Neuronal stem cell (in vitro differentiated cells): ENCODE results near the gene RAD51B.

Experiments
- DNase-seq: peaks from one replicate; pipeline ENCODE4 v3.0.0-alpha.2; 2013; ENCODE audit warnings: low spot score
- H2AFZ ChIP-seq: one replicate; pipeline ENCODE4 v1.6.1; 2013; ENCODE audit warnings: mild to moderate bottlenecking, low read length, inconsistent platforms
- H2AK5ac ChIP-seq: 2 replicates; pipeline ENCODE4 v1.6.1; 2013; ENCODE audit warnings: low read depth, mild to moderate bottlenecking, inconsistent platforms, low read length, moderate library complexity, mixed read lengths
- H2BK120ac ChIP-seq: 2 replicates; pipeline ENCODE4 v1.6.1; 2013; ENCODE audit warnings: low read depth, mild to moderate bottlenecking, inconsistent platforms, low read length, moderate library complexity, mixed read lengths
- H2BK12ac ChIP-seq: one replicate; pipeline ENCODE4 v1.6.1; 2013; ENCODE audit warnings: low read length, inconsistent platforms
- H2BK15ac ChIP-seq: 2 replicates; pipeline ENCODE4 v1.6.1; 2013; ENCODE audit warnings: mild to moderate bottlenecking, low read length, inconsistent platforms, mixed read lengths
- H2BK5ac ChIP-seq: one replicate; pipeline ENCODE4 v1.6.1; 2013; ENCODE audit warnings: inconsistent platforms, mild to moderate bottlenecking, low read length, moderate library complexity
- H3K14ac ChIP-seq: one replicate; pipeline ENCODE4 v1.6.1; 2013; ENCODE audit warnings: low read length, inconsistent platforms
- H3K18ac ChIP-seq: 2 replicates; pipeline ENCODE4 v1.6.1; 2013; ENCODE audit warnings: low read length, inconsistent platforms
- H3K23ac ChIP-seq: 2 replicates; pipeline ENCODE4 v1.6.1; 2013; ENCODE audit warnings: low read depth, mild to moderate bottlenecking, mixed read lengths, low read length, inconsistent platforms; ENCODE audit not compliant: poor library complexity
- H3K27ac ChIP-seq: replicated peaks from 3 replicates; pipeline ENCODE4 v1.5.1; 2013; ENCODE audit warnings: low read length, inconsistent platforms
- H3K27me3 ChIP-seq, 3 experiments: 2 replicates each; pipeline ENCODE4 v1.6.1; 2013; ENCODE audit warnings: low read length in 3 of 3, mild to moderate bottlenecking in 2 of 3, inconsistent platforms in 1 of 3, low read depth in 1 of 3, mixed read lengths in 1 of 3, moderate library complexity in 1 of 3; ENCODE audit not compliant: control insufficient read depth in 3 of 3, insufficient read depth in 3 of 3
- H3K36me3 ChIP-seq, 2 donors: replicated peaks in 1 of 2; 2 replicates each; pipeline ENCODE4 v1.6.1; 2013; ENCODE audit warnings: low read length in 2 of 2; ENCODE audit not compliant: control insufficient read depth in 2 of 2, insufficient read depth in 2 of 2
- H3K4ac ChIP-seq: 2 replicates; pipeline ENCODE4 v1.6.1; 2013; ENCODE audit warnings: inconsistent platforms, mild to moderate bottlenecking, low read length, moderate library complexity
- H3K4me1 ChIP-seq, 2 donors: 1 replicate in 1 of 2; 2 replicates in 1 of 2; pipeline ENCODE4 v1.6.1; 2013; ENCODE audit warnings: low read length in 2 of 2, low read depth in 1 of 2; ENCODE audit not compliant: control insufficient read depth in 2 of 2, insufficient read depth in 1 of 2
- H3K4me2 ChIP-seq: one replicate; pipeline ENCODE4 v1.6.1; 2013; ENCODE audit warnings: mild to moderate bottlenecking, low read length, inconsistent platforms; ENCODE audit not compliant: insufficient read depth, poor library complexity, severe bottlenecking
- H3K4me3 ChIP-seq, 2 donors: 2 replicates each; pipeline ENCODE4 v1.5.1; 2013; ENCODE audit warnings: low read length in 2 of 2, mild to moderate bottlenecking in 2 of 2, inconsistent platforms in 1 of 2, moderate library complexity in 1 of 2
- H3K79me1 ChIP-seq: one replicate; pipeline ENCODE4 v1.6.1; 2013; ENCODE audit warnings: low read depth, mild to moderate bottlenecking, inconsistent platforms, low read length, moderate library complexity
- H3K9ac ChIP-seq: one replicate; pipeline ENCODE4 v1.6.1; 2013; ENCODE audit warnings: mild to moderate bottlenecking, low read depth, low read length, inconsistent platforms; ENCODE audit not compliant: poor library complexity
- H3K9me3 ChIP-seq, 2 donors: replicated peaks in 1 of 2; 2 replicates each; pipeline versions ENCODE3 to v1.6.1; 2013; ENCODE audit warnings: low read length in 2 of 2, mild to moderate bottlenecking in 2 of 2, inconsistent platforms in 1 of 2, low read depth in 1 of 2, mixed read lengths in 1 of 2, moderate library complexity in 1 of 2; ENCODE audit not compliant: control insufficient read depth in 2 of 2, insufficient read depth in 1 of 2
- H4K8ac ChIP-seq: one replicate; pipeline ENCODE4 v1.6.1; 2013; ENCODE audit warnings: low read depth, mild to moderate bottlenecking, inconsistent platforms, low read length, moderate library complexity
- H4K91ac ChIP-seq: one replicate; pipeline ENCODE4 v1.6.1; 2013; ENCODE audit warnings: low read length, low read depth, mild to moderate bottlenecking, inconsistent platforms; ENCODE audit not compliant: poor library complexity
- WGBS, 2 donors: extraction: QIAGEN DNeasy Blood & Tissue Kit; methylation state at CpG; one replicate each; pipeline ENCODE4 v1.1.7; 2013; ENCODE audit warnings: missing lambda C conversion rate in 2 of 2, mixed read lengths in 1 of 2; ENCODE audit not compliant: insufficient read length in 2 of 2, insufficient replicate concordance in 1 of 2; ENCODE audit errors: extremely low coverage in 2 of 2; 5-methylcytosine and 5-hydroxymethylcytosine counted together

The RAD51B gene

GRCh38 chr14:68593806-68594536 lies 774.4 kb downstream of the RAD51B start:
- Histone ChIP-seq H3K4ac (no peak overlapping the region), H2BK5ac (no peak overlapping the region), H3K18ac (no peak overlapping the region), H3K4me2 (no peak overlapping the region), H2AK5ac (no peak overlapping the region), H4K8ac (no peak overlapping the region), H2BK12ac (no peak overlapping the region), H4K91ac (no peak overlapping the region), H3K4me1 (peaks cover 23 to 24% of the 10 kb centered on the region in 2 donors), H2BK120ac (no peak overlapping the region), H3K27me3 (no peaks in the 10 kb centered on the region), H3K14ac (no peak overlapping the region), H3K27ac (no peak overlapping the region), H3K36me3 (no peaks in the 10 kb centered on the region), H2AFZ (peak overlapping the region; percentile 82), H3K9me3 (peaks cover 0 to 7% of the 10 kb centered on the region in 2 donors), H3K9ac (no peak overlapping the region), H3K23ac (no peak overlapping the region), H2BK15ac (no peak overlapping the region), H3K79me1 (no peaks in the 10 kb centered on the region), H3K4me3 (no peak overlapping the region)
- DNase-seq, result no peak
- no CpG with 5 or more reads among the region's 9 CpGs for WGBS, 2 donors

- Histone ChIP-seq H2BK12ac (no peak overlapping the region), H3K9me3 (no peaks in the 10 kb centered on the region), H4K91ac (no peak overlapping the region), H2BK15ac (no peak overlapping the region), H3K9ac (no peak overlapping the region), H3K18ac (no peak overlapping the region), H4K8ac (no peak overlapping the region), H3K79me1 (no peaks in the 10 kb centered on the region), H3K4me2 (no peak overlapping the region), H3K4me3 (no peak overlapping the region), H2BK120ac (no peak overlapping the region), H3K4me1 (peaks cover 16 to 20% of the 10 kb centered on the region in 2 donors), H3K27me3 (no peaks in the 10 kb centered on the region), H2BK5ac (no peak overlapping the region), H3K23ac (no peak overlapping the region), H3K27ac (no peak overlapping the region), H3K36me3 (no peaks in the 10 kb centered on the region), H2AFZ (no peak overlapping the region), H3K14ac (no peak overlapping the region), H2AK5ac (peak overlapping the region; percentile 25), H3K4ac (no peak overlapping the region)
- no CpG with 5 or more reads among the region's 6 CpGs for WGBS, 2 donors
- DNase-seq, result no peak
These were observed 775.3 kb downstream of the RAD51B start for GRCh38 chr14:68594737-68595380.

GRCh38 chr14:68596211-68596610 lies 776.6 kb downstream of the RAD51B start:
- Histone ChIP-seq H3K14ac (no peak overlapping the region), H3K27ac (no peak overlapping the region), H3K4ac (no peak overlapping the region), H4K8ac (no peak overlapping the region), H2BK5ac (no peak overlapping the region), H3K9ac (no peak overlapping the region), H3K23ac (no peak overlapping the region), H2AK5ac (no peak overlapping the region), H2BK12ac (no peak overlapping the region), H3K4me1 (peaks cover 16 to 31% of the 10 kb centered on the region in 2 donors), H2AFZ (no peak overlapping the region), H3K4me2 (no peak overlapping the region), H4K91ac (no peak overlapping the region), H3K9me3 (no peaks in the 10 kb centered on the region), H2BK15ac (no peak overlapping the region), H3K18ac (no peak overlapping the region), H3K79me1 (no peaks in the 10 kb centered on the region), H3K4me3 (no peak overlapping the region), H3K36me3 (no peaks in the 10 kb centered on the region), H2BK120ac (no peak overlapping the region), H3K27me3 (no peaks in the 10 kb centered on the region)
- WGBS, 2 donors, result no CpG with 5 or more reads among the region's 7 CpGs
- DNase-seq, result no peak

- Histone ChIP-seq H3K9ac (no peak overlapping the region), H3K18ac (peak overlapping the region; percentile 21), H3K23ac (no peak overlapping the region), H3K4me2 (no peak overlapping the region), H2BK12ac (no peak overlapping the region), H2AFZ (no peak overlapping the region), H3K27me3 (no peaks in the 10 kb centered on the region), H3K27ac (no peak overlapping the region), H4K91ac (no peak overlapping the region), H2BK120ac (no peak overlapping the region), H3K79me1 (no peaks in the 10 kb centered on the region), H3K4ac (no peak overlapping the region), H3K9me3 (no peaks in the 10 kb centered on the region), H3K4me1 (peaks cover 16 to 32% of the 10 kb centered on the region in 2 donors), H2BK15ac (no peak overlapping the region), H3K14ac (peak overlapping the region; percentile 31), H3K36me3 (no peaks in the 10 kb centered on the region), H4K8ac (no peak overlapping the region), H2BK5ac (no peak overlapping the region), H2AK5ac (no peak overlapping the region), H3K4me3 (no peak overlapping the region)
- no CpG with 5 or more reads among the region's 10 CpGs for WGBS, 2 donors
- no peak for DNase-seq
These were observed 777.1 kb downstream of the RAD51B start for GRCh38 chr14:68596701-68597100.
